ENCODE measurements around the gene KCNQ4. TPM values are rescaled to one million over a fixed set of nuclear protein-coding genes. Genes with fewer than 3 reads are reported as not detected.
A peak's percentile ranks its signal among the peaks of the same experiment; 100 is the strongest.

The KCNQ4 gene
- total and polyA plus RNA-seq, 4 experiments from 2014 or later = 0.14 to 0.33 (median 0.20) TPM; not detected in 1

GRCh38 chr1:40839943-40840335 lies 56.4 kb downstream of the KCNQ4 start:
- ChIA-PET CTCF (ENCODE audit: partially characterized antibody) (interaction anchor here (1.0 kb wide), 1 partner anchor 11 kb away, joined by 3 read pairs; no protein-coding TSS in a partner anchor), POLR2A (ENCODE audit: partially characterized antibody) (no interaction called here)
- no peak overlapping the region for H3K4me3 ChIP-seq (ENCODE audit: low read length in 2 of 2)
- DNase-seq = no peak
- Mint-ChIP-seq H3K27ac (peak overlapping the region in 1 of 7 donors; percentile 2), H3K36me3 (no peaks in the 10 kb centered on the region), H3K4me1 (peaks cover 9 to 18% (median 16%) of the 10 kb centered on the region in 4 donors), H3K4me3 (no peak overlapping the region), H3K9me3 (peaks cover 0 to 4% (median 2%) of the 10 kb centered on the region in 8 donors), H3K27me3 (peaks cover 1 to 3% of the 10 kb centered on the region in 2 donors)
- H3K9me3 ChIP-seq (ENCODE audit: control insufficient read depth in 1 of 2, low read length in 2 of 2) = no peaks in the 10 kb centered on the region
- H3K27me3 ChIP-seq (ENCODE audit: insufficient read depth, low read length) = no peaks in the 10 kb centered on the region
- no peaks in the 10 kb centered on the region for H3K36me3 ChIP-seq (ENCODE audit: insufficient read depth, low read length)
- intact Hi-C loops (cut with micrococcal nuclease) = no loop called here
- H3K4me1 ChIP-seq (ENCODE audit: insufficient read depth, low read length) = peaks cover 15% of the 10 kb centered on the region
- no peak overlapping the region for H3K27ac ChIP-seq (ENCODE audit: low read depth, low read length)

- Mint-ChIP-seq H3K27ac (peak overlapping the region in 2 of 7 donors; percentile 2 to 32), H3K9me3 (peaks cover 0 to 4% (median 2%) of the 10 kb centered on the region in 8 donors), H3K36me3 (no peaks in the 10 kb centered on the region), H3K4me3 (peak overlapping the region in 4 of 8 donors; percentile 0 to 34 (median 16)), H3K27me3 (peaks cover 1 to 3% of the 10 kb centered on the region in 2 donors), H3K4me1 (peaks cover 11 to 24% (median 18%) of the 10 kb centered on the region in 4 donors)
- Histone ChIP-seq H3K4me1 (ENCODE audit: insufficient read depth, low read length) (peaks cover 20% of the 10 kb centered on the region), H3K27me3 (ENCODE audit: insufficient read depth, low read length) (no peaks in the 10 kb centered on the region), H3K9me3 (ENCODE audit: control insufficient read depth in 1 of 2, low read length in 2 of 2) (no peaks in the 10 kb centered on the region), H3K36me3 (ENCODE audit: insufficient read depth, low read length) (no peaks in the 10 kb centered on the region), H3K4me3 (ENCODE audit: low read length in 2 of 2) (no peak overlapping the region), H3K27ac (ENCODE audit: low read depth, low read length) (no peak overlapping the region)
- ChIA-PET POLR2A (ENCODE audit: partially characterized antibody) (no interaction called here), CTCF (ENCODE audit: partially characterized antibody) (interaction anchor here (1.9 kb wide), 1 partner anchor 67 kb away, joined by 6 read pairs; no protein-coding TSS in a partner anchor)
- peak in 3 of 5 donors; percentile 19 to 29 (median 21) for DNase-seq
- intact Hi-C loops (cut with micrococcal nuclease) = no loop called here
Observed at GRCh38 chr1:40840526-40841323, 57.1 kb downstream of the KCNQ4 start.

- H3K27ac ChIP-seq (ENCODE audit: low read depth, low read length) = no peak overlapping the region
- POLR2A ChIA-PET (ENCODE audit: partially characterized antibody) = no interaction called here
- H3K4me3 ChIP-seq (ENCODE audit: low read length in 2 of 2) = no peak overlapping the region
- CTCF ChIA-PET (ENCODE audit: partially characterized antibody) = interaction anchor here (1.9 kb wide), 1 partner anchor 68 kb away, joined by 6 read pairs; no protein-coding TSS in a partner anchor
- H3K9me3 ChIP-seq (ENCODE audit: control insufficient read depth in 1 of 2, low read length in 2 of 2) = no peaks in the 10 kb centered on the region
- no peak overlapping the region for H3K27ac Mint-ChIP-seq
- H3K9me3 Mint-ChIP-seq = peaks cover 0 to 4% (median 2%) of the 10 kb centered on the region in 8 donors
- DNase-seq = no peak
- peaks cover 12 to 24% (median 18%) of the 10 kb centered on the region in 4 donors for H3K4me1 Mint-ChIP-seq
- H3K4me1 ChIP-seq (ENCODE audit: insufficient read depth, low read length) = peaks cover 20% of the 10 kb centered on the region
- intact Hi-C loops (cut with micrococcal nuclease) = no loop called here
- H3K27me3 Mint-ChIP-seq = peaks cover 1 to 3% of the 10 kb centered on the region in 2 donors
- H3K36me3 Mint-ChIP-seq = no peaks in the 10 kb centered on the region
- no peaks in the 10 kb centered on the region for H3K27me3 ChIP-seq (ENCODE audit: insufficient read depth, low read length)
- no peaks in the 10 kb centered on the region for H3K36me3 ChIP-seq (ENCODE audit: insufficient read depth, low read length)
- H3K4me3 Mint-ChIP-seq = no peak overlapping the region
Observed at GRCh38 chr1:40841602-40842001, 58.0 kb downstream of the KCNQ4 start.

GRCh38 chr1:40842207-40842606 lies 58.6 kb downstream of the KCNQ4 start:
- no peaks in the 10 kb centered on the region for H3K27me3 ChIP-seq (ENCODE audit: insufficient read depth, low read length)
- H3K36me3 Mint-ChIP-seq = no peaks in the 10 kb centered on the region
- intact Hi-C loops (cut with micrococcal nuclease) = no loop called here
- H3K27ac ChIP-seq (ENCODE audit: low read depth, low read length) = no peak overlapping the region
- ChIA-PET POLR2A (ENCODE audit: partially characterized antibody) (no interaction called here), CTCF (ENCODE audit: partially characterized antibody) (interaction anchor here (1.9 kb wide), 1 partner anchor 68 kb away, joined by 6 read pairs; no protein-coding TSS in a partner anchor)
- H3K36me3 ChIP-seq (ENCODE audit: insufficient read depth, low read length) = no peaks in the 10 kb centered on the region
- no peak overlapping the region for H3K27ac Mint-ChIP-seq
- H3K9me3 ChIP-seq (ENCODE audit: control insufficient read depth in 1 of 2, low read length in 2 of 2) = no peaks in the 10 kb centered on the region
- peaks cover 0 to 4% (median 2%) of the 10 kb centered on the region in 8 donors for H3K9me3 Mint-ChIP-seq
- no peak for DNase-seq
- peaks cover 1 to 3% of the 10 kb centered on the region in 2 donors for H3K27me3 Mint-ChIP-seq
- H3K4me1 Mint-ChIP-seq = peaks cover 12 to 24% (median 18%) of the 10 kb centered on the region in 4 donors
- H3K4me3 Mint-ChIP-seq = no peak overlapping the region
- H3K4me3 ChIP-seq (ENCODE audit: low read length in 2 of 2) = no peak overlapping the region
- peaks cover 20% of the 10 kb centered on the region for H3K4me1 ChIP-seq (ENCODE audit: insufficient read depth, low read length)

- H3K27ac ChIP-seq (ENCODE audit: low read depth, low read length) = no peak overlapping the region
- intact Hi-C loops (cut with micrococcal nuclease) = no loop called here
- POLR2A ChIA-PET (ENCODE audit: partially characterized antibody) = no interaction called here
- H3K9me3 ChIP-seq (ENCODE audit: control insufficient read depth in 1 of 2, low read length in 2 of 2) = no peaks in the 10 kb centered on the region
- Mint-ChIP-seq H3K9me3 (peaks cover 0 to 4% (median under 1%) of the 10 kb centered on the region in 8 donors), H3K4me1 (peaks cover 12 to 24% (median 18%) of the 10 kb centered on the region in 4 donors), H3K27ac (no peak overlapping the region), H3K4me3 (no peak overlapping the region), H3K27me3 (peaks cover 1 to 3% of the 10 kb centered on the region in 2 donors), H3K36me3 (no peaks in the 10 kb centered on the region)
- no peak for DNase-seq
- no peaks in the 10 kb centered on the region for H3K36me3 ChIP-seq (ENCODE audit: insufficient read depth, low read length)
- H3K4me1 ChIP-seq (ENCODE audit: insufficient read depth, low read length) = peaks cover 20% of the 10 kb centered on the region
- CTCF ChIA-PET (ENCODE audit: partially characterized antibody) = no interaction called here
- no peaks in the 10 kb centered on the region for H3K27me3 ChIP-seq (ENCODE audit: insufficient read depth, low read length)
- H3K4me3 ChIP-seq (ENCODE audit: low read length in 2 of 2) = no peak overlapping the region
Observed at GRCh38 chr1:40842691-40843090, 59.1 kb downstream of the KCNQ4 start.

- Mint-ChIP-seq H3K4me3 (no peak overlapping the region), H3K4me1 (peaks cover 12 to 24% (median 18%) of the 10 kb centered on the region in 4 donors), H3K9me3 (peaks cover 0 to 4% (median under 1%) of the 10 kb centered on the region in 8 donors), H3K27me3 (peaks cover 1 to 3% of the 10 kb centered on the region in 2 donors), H3K36me3 (no peaks in the 10 kb centered on the region), H3K27ac (peak overlapping the region in 1 of 7 donors; percentile 2)
- no peaks in the 10 kb centered on the region for H3K27me3 ChIP-seq (ENCODE audit: insufficient read depth, low read length)
- ChIA-PET POLR2A (ENCODE audit: partially characterized antibody) (no interaction called here), CTCF (ENCODE audit: partially characterized antibody) (interaction anchor here (1.1 to 8.2 kb wide), 2 partner anchors 9 to 70 kb away, joined by 5 to 180 read pairs; no protein-coding TSS in a partner anchor)
- intact Hi-C loops (cut with micrococcal nuclease) = no loop called here
- no peak overlapping the region for H3K27ac ChIP-seq (ENCODE audit: low read depth, low read length)
- no peaks in the 10 kb centered on the region for H3K36me3 ChIP-seq (ENCODE audit: insufficient read depth, low read length)
- no peaks in the 10 kb centered on the region for H3K9me3 ChIP-seq (ENCODE audit: control insufficient read depth in 1 of 2, low read length in 2 of 2)
- DNase-seq = no peak
- peaks cover 20% of the 10 kb centered on the region for H3K4me1 ChIP-seq (ENCODE audit: insufficient read depth, low read length)
- no peak overlapping the region for H3K4me3 ChIP-seq (ENCODE audit: low read length in 2 of 2)
Observed at GRCh38 chr1:40844079-40844478, 60.5 kb downstream of the KCNQ4 start.
